ENCODE measurements around the gene MRPL23. TPM values are rescaled to one million over a fixed set of nuclear protein-coding genes. Genes with fewer than 3 reads are reported as not detected.

Gene MRPL23
- total RNA-seq, 6 experiments from 2014 or later: 83.8 to 116 (median 110) TPM

GRCh38 chr11:1988667-1989317 is 41.7 kb downstream of the MRPL23 start:
- H3K4me3 Mint-ChIP-seq: no peak overlapping the region
- H3K27me3 Mint-ChIP-seq (ENCODE audit: insufficient read depth): peaks cover 1% of the 10 kb centered on the region; the same call in 1 of the 2 replicates
- no peak for TF ChIP-seq CTCF (IDR thresholded peaks at IDR 0.05)
- no peaks in the 10 kb centered on the region for H3K9me3 Mint-ChIP-seq
- no peak for DNase-seq
- H3K4me1 Mint-ChIP-seq (ENCODE audit: low read depth): no peaks in the 10 kb centered on the region
- no peaks in the 10 kb centered on the region for H3K36me3 Mint-ChIP-seq (ENCODE audit: low read depth)
- H3K27ac Mint-ChIP-seq: no peak overlapping the region

- no peak overlapping the region for H3K4me3 Mint-ChIP-seq
- no peak for DNase-seq
- peaks cover 1% of the 10 kb centered on the region; the same call in 1 of the 2 replicates for H3K27me3 Mint-ChIP-seq (ENCODE audit: insufficient read depth)
- H3K4me1 Mint-ChIP-seq (ENCODE audit: low read depth): no peaks in the 10 kb centered on the region
- H3K27ac Mint-ChIP-seq: no peak overlapping the region
- no peaks in the 10 kb centered on the region for H3K36me3 Mint-ChIP-seq (ENCODE audit: low read depth)
- no peak for TF ChIP-seq CTCF (IDR thresholded peaks at IDR 0.05)
- no peaks in the 10 kb centered on the region for H3K9me3 Mint-ChIP-seq
These were observed 42.8 kb downstream of the MRPL23 start for GRCh38 chr11:1989953-1990352.

GRCh38 chr11:1990872-1991578 is 43.9 kb downstream of the MRPL23 start:
- Mint-ChIP-seq H3K4me1 (ENCODE audit: low read depth) (no peaks in the 10 kb centered on the region), H3K27me3 (ENCODE audit: insufficient read depth) (peaks cover 1% of the 10 kb centered on the region; the same call in 1 of the 2 replicates), H3K36me3 (ENCODE audit: low read depth) (no peaks in the 10 kb centered on the region), H3K4me3 (no peak overlapping the region), H3K27ac (no peak overlapping the region), H3K9me3 (no peaks in the 10 kb centered on the region)
- DNase-seq: no peak
- TF ChIP-seq CTCF (IDR thresholded peaks at IDR 0.05): no peak

GRCh38 chr11:1992111-1992510 is 45.0 kb downstream of the MRPL23 start:
- peaks cover 1% of the 10 kb centered on the region; the same call in 1 of the 2 replicates for H3K27me3 Mint-ChIP-seq (ENCODE audit: insufficient read depth)
- H3K9me3 Mint-ChIP-seq: no peaks in the 10 kb centered on the region
- H3K4me3 Mint-ChIP-seq: no peak overlapping the region
- TF ChIP-seq CTCF (IDR thresholded peaks at IDR 0.05): no peak
- H3K27ac Mint-ChIP-seq: no peak overlapping the region
- DNase-seq: no peak
- H3K4me1 Mint-ChIP-seq (ENCODE audit: low read depth): no peaks in the 10 kb centered on the region
- H3K36me3 Mint-ChIP-seq (ENCODE audit: low read depth): no peaks in the 10 kb centered on the region

- Mint-ChIP-seq H3K4me3 (no peak overlapping the region), H3K27ac (no peak overlapping the region), H3K4me1 (ENCODE audit: low read depth) (no peaks in the 10 kb centered on the region), H3K9me3 (no peaks in the 10 kb centered on the region), H3K27me3 (ENCODE audit: insufficient read depth) (peaks cover 1% of the 10 kb centered on the region; the same call in 1 of the 2 replicates), H3K36me3 (ENCODE audit: low read depth) (no peaks in the 10 kb centered on the region)
- TF ChIP-seq CTCF (IDR thresholded peaks at IDR 0.05): no peak
- no peak for DNase-seq
These were observed 47.0 kb downstream of the MRPL23 start for GRCh38 chr11:1994121-1994520.

All from HFFc6 (cell line).